NCI-H146 treated with DMSO at 0.1 percent for 48 hours (cell line): ENCODE measurements around the gene ANKS1B.
"Not testable (repeated sequence)": the region's sequence is repeated elsewhere in the genome, so short reads cannot be mapped to it uniquely, and the experiment has no call there.

Source experiments
- DNase-seq: peaks from one replicate; lab custom pipeline; 2025; ENCODE audit not compliant: unreplicated experiment; lab: John Stamatoyannopoulos, UW

ANKS1B gene

DNA sequence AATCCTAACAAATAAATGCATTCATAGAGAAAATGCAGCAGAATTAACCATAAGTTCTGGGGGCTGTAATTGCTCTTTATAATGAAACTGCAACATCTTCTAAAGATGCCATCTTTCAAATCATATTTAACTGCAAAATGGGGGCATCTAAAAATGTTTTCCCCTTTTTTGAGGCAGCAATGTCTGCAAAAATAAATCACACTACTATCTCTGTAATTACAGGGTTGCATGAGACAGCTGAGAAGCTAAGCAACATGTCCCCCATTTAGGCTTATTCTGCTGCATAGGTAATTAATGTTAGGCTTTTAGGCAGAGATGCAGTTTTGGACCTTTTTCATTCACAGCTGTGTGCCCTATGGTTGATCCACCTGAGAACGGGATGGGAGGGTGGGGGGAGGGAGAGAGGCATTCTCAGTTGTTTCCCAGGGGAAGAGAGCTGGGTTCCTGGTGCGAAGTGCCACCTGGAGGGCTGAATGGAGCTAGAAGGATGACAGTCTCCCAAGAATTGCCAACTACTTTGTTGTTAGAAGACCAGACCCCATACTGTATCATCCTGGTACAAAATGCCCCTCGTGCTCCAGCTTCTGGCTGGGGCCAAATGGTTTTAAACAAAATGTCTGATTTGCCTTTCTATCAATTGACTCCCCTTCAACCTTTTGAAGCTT, 1185.5 kb downstream of the ANKS1B start:
- DNase-seq, result no peak

DNA sequence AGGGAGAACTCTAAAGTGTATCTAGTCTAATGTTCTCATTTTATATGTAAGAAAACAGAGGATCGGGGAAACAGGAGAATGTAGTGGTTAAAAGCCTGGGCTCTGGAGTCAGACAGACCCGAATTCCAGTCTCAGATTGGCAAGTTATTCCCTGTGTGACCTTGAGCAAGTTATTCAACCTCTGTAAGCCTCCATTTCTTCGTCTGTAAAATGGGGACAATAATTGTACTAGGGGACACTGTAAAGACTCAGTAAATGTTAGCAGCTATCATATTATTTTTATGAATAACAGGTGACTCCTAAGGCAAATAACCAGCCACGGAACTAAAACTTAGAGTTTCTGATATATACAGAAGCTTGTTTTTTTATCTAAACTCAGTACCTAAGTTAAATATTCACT, 1187.5 kb downstream of the ANKS1B start:
- DNase-seq, result no peak

DNA sequence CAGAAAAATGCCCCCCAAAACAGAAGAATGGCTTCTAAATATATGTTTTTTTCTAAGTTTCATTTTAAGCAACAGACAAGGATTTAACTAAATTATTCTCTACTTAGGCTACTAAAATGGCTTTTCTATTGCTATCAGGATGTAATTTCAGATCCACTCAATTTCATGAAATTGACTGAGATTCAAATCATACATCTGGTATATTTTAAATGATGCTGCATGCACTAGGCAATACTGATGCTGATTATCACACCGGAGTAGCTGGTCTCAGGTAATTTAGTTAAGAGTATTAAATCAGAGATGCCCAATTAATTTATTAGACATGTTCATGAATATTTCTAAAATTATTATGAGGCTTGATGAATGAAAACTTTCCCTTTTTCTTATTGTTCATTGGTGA, 1188.0 kb downstream of the ANKS1B start:
- no peak for DNase-seq

DNA sequence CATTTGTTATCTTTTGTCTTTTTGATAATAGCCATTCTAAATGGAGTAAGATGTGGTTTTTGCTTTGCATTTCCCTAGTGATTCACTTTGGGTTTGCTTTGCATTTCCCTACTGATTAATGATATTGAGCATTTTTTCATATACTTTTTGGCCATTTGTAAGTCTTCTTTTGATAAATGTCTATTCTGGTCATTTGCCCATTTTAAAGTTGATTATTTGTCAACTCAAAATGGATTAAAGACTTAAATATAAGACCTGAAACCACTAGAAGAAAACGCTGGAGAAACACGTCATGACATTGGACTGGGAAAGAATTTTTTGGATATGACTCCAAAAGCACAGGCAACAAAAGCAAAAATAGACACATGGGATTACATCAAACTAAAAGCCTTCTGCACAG, 1191.6 kb downstream of the ANKS1B start:
- DNase-seq, result no peak

DNA sequence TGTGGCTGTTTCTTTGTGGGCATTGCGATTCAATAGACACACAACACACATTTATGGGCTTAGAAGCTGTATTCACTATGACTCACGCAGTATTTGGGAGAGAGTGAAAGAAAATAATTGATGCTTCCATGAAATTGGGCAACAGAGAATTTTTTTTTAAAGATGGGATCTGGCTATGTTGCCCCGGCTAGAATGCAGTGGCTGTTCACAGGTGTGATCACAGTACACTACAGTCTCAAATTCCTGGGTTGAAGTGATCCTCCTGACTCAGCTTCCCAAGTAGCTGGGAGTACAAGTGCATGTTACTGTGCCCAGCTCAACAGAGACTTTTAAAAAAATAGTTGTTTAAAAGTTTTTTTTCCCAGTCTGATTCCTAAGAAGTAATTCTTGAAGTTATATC, 1193.3 kb downstream of the ANKS1B start:
- no peak for DNase-seq

DNA sequence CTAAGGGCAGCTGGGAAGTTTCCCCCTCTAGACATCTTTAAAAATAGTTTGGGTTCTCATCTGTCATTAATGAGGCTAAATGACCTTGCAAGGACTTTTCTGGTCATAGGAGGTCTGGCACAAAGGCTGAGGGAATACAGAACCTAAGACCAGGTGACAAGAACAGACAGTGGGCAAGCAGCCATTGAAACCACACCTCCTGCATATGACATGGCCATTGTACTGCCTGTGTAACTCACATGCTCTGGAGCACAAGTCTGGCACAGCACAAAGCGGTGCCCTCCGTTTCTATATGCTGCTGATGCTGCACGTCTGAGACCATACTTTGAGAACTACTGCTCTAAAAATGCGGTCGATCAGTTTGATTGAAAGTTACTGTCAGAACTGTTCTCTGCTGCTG, 1196.3 kb downstream of the ANKS1B start:
- no peak for DNase-seq

DNA sequence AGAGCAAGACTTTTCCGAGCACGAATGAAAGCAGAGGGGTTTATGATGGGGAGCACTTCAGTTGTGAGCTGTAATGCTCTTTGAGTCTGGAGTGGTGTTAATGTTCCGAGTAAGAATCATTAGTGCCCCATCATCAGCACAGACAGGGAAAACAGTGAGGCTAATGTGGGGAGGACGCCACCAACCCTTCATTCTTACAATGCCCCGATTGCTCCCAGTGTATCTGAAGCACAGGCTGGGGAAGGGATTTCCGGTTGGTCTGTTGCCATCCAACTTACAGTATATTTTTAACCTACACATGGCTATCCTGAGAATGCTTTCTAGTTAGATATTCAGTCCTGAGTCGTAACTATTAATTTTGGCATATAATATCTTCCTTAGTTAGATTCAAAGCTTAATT, 1198.1 kb downstream of the ANKS1B start:
- DNase-seq, result no peak

DNA sequence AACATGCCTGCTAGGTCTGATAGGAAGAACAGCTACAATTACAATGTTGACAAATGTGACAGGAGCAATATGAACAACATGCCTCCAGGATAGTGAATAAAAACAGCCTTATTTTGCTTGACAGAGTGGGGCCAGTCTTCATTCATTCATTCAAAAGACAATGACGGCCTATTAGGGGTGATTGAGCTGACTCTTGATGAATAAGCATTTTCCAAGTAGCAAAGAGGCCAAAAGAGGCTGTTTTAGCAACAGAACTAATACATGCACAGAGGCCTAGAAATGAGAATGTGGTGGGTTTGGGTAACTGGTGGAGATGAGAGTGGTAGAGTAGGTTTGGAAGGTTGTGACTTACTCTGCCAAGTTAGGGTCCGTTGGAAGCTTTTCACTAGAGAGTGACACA, 1201.3 kb downstream of the ANKS1B start:
- no peak for DNase-seq

DNA sequence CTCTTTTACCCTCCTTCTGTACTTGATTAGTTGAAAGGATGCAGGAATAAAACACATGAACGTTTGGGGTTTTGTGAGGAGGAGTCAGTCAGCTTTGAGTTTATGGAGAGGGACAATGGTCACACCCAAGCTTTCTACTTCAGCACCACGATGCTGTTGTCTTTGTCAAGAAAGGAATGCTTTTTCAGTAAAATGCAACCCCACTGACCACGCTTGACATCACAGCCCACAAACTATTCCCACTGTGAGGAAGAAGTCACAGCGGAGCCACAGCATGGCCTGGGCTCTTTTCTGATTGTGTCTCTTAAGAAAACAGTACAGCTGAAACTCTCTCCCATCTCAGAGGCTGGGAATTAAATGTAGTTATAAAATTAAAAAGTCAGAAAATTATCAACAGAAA, 1204.5 kb downstream of the ANKS1B start:
- DNase-seq, result no peak

DNA sequence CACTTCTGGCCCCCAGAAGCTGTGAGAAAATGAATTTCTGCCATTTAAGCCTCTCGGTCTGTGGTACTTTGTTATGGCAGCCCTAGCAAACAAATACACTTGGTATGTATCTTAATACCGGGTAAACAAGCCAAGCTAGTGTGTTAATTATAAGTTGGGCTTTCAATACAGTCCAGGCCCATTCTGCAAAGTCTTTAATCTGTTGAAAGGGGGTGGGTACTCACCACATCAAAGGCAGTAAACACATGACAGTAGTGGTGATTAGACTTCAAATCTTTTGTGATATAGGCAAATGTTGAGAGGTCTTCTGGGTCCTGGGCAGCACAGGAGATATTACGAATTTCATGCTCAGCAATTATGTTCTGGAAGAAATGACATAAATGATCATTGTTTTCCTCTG, 1211.9 kb downstream of the ANKS1B start:
- no peak for DNase-seq

DNA sequence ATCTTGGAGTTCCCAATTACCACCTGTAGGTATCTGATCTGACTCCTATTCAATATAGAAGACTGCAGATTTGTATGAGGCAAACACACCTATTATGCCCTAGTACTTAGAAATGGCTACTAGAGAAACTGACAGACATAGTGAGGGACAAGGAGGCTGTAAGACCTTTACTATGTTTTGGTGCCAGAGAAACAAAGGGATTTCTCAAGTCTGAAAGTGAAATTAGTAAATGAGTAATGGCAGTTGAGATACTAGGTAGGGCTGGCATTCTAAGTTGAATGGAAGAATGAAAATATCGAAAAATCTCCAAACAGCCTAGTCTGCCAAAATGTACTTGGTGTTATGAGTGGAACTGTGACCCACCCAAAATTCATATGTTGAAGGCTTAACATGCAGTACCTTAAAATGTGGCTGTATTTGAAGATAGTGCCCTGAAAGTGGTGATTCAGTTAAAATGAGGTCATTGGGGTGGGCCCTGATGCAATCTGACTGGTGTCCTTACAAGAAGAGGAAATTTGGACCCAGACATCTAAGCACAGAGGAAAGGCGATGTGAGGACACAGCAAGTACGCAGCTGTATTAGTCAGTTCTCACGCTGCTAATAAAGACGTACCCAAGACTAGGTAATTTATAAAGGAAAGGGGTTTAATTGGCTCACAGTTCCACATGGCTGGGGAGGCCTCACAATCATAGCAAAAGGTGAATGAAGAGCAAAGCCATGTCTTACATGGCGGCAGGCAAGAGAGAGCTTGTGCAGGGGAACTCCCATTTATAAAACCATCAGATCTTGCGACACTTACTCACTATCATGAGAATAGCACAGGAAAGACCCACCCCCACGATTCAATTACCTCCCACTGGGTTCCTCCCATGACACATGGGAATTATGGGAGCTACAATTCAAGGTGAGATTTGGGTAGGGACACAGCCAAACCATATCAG, 1212.7 kb downstream of the ANKS1B start:
- DNase-seq, result no peak

DNA sequence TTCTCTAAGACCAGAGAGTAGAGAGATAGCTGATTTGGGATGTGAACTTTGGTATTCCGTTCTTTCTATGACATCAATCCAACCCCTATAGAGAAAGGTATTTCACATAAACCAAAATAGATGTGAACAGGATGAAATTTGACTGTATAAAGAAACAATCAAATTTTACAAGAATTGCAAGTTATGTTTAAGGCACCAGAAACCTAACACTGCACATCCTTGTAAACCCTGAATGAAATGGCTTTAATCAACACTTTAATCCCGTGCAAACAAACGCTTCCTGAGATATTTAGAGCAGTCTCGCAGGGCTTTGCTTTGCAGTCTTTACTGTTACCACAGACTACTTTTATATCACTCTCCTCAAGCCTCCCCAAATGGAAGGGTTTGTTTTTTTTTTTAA, 1214.5 kb downstream of the ANKS1B start:
- no peak for DNase-seq

DNA sequence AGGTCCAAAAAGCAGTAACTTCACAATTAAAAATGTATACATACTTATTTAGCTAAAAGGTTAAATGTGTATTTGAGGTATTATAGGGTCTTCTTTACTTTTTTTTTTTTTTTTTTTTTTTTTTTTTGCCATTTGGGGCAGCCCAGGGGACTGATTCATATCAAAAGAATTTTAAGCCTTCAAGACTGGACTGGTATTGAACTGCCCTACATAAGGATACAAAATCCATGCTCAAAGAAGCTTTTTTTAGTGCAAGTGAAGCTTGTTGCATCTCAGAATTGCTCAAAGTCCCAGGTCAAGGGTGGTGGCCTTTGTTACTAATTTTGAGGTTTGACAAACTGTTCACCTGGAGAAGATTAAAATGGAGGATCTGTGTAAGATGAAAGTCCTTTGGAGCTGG, 1215.7 kb downstream of the ANKS1B start:
- DNase-seq, result no peak

DNA sequence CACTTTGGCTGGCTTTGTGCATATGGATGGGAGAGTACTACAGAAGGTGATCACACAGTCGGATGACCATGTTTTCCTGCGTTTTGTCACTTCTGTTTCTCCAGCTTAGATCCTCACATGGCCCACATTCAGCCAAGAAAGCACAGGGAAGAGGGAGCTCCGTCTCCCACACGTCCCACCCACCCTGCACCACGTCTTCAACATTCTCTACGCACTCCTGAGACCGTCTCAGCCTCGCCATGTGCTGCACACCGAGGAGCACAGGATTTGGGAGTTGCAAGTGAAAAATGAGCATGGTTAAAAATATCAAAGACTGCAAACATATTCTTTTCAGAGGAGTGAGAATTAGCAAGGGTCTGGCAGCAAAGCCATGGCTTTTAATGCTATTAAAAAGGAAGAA, 1217.5 kb downstream of the ANKS1B start:
- no peak for DNase-seq

DNA sequence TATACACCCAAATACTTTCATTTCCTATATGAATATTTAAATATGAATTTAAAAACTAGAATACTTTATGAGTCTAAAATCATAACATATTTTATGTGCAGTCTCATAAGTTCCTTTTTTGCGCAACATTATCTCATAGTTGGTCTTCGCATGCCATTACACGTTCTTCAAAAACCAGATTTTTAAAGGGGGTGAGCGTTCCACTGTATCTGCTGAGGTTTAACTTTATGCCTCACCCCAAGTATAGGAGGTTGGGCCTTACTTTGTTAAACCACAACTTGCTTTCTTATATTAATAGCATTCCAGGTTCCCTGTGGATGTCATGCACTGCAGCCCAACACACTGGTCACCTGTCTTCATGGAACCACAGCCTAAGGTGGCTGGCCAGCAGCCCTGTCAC, 1221.1 kb downstream of the ANKS1B start:
- DNase-seq, result no peak

DNA sequence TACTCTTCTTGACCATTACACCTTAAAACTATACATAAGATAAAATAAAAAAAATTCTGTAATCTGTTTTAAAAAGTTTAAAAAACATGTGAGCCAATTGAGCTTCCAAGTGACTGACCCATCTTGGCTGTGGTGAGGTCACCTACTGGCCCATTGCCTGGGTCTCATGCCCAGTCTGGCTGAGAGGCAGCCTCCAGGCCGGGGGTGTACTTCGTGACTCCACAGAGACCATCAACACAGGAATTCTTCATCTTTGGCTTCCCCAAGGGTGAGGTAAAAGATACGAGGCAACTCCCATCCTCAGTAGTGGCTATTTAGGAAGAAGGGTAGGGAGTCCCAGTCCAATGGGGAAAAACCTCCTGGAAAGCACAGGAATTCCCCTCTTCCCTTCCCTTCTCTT, 1226.4 kb downstream of the ANKS1B start:
- no peak for DNase-seq

DNA sequence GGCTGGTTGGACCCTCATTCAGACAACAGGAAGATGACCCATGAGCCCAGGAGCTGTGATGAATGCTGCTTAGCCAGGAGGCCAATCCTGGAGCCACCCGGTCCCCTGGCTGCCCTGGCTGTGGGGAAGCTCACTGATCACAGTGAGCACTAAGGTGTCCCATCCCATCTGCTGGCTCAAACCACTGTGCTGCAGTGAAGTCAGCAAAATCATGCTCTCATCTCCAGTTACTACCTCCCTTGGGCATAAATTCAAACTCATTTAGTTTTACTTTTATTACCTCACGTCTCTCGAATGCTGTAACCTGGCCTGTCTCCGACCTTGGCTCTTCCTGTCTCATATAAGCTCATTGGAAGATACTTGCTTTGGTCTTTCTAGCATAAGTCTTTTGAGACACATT, 1227.3 kb downstream of the ANKS1B start:
- DNase-seq, result no peak

DNA sequence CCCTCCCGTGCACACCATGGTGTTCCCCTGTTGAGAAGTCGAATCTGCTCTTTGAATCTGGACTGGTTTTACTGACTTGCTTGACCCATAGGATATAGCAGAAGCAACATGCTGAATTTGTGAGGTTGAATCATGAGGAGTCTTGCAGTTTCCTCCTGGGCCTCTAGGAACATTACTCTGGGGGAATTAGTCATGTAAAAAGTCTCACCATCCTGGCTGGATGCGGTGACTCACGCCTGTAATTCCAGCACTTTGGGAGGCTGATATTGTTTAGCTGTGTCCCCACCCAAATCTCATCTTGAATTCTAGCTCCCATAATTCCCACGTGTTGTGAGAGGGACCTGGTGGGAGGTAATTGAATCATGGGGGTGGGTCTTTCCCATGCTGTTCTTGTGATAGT, 1228.9 kb downstream of the ANKS1B start:
- not testable (repeated sequence) for DNase-seq

DNA sequence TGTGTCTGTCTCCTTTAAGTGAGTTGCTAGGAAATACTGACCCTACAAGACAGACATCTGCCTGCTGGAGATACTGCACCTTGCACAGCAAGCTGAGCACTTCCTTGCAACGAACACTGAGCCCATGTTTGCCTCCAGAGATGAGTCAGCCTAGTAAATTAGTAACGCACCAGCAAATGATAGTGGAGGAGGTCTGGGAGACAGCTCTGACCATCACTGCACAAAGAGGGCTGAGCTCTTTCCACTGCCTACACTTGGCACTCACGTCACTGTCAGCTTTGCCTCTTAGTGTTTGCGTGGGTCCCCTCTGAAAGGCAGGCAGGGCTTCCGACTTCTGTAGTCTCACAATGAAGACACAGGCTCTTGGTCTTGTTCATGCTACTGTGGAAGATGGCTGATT, 1230.6 kb downstream of the ANKS1B start:
- DNase-seq, result no peak

DNA sequence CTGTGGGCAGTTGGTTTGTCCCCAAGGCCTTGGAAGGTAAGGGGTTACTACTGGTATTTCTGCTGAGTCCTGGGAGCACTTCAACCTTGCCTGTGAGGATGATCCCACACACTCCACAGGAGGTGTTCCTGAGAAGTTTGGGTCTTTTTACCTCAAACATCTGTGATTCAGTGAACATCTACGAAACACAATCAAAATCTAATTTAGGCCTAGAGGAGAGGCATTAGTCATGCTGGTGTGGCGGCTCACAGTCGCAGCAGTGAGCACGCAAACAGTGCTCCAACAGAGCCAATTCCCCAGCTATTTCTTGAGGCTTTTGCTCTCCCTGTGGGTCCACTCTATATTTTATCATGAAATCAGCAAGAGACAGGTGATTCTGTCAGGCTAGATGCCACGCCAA, 1232.0 kb downstream of the ANKS1B start:
- no peak for DNase-seq

DNA sequence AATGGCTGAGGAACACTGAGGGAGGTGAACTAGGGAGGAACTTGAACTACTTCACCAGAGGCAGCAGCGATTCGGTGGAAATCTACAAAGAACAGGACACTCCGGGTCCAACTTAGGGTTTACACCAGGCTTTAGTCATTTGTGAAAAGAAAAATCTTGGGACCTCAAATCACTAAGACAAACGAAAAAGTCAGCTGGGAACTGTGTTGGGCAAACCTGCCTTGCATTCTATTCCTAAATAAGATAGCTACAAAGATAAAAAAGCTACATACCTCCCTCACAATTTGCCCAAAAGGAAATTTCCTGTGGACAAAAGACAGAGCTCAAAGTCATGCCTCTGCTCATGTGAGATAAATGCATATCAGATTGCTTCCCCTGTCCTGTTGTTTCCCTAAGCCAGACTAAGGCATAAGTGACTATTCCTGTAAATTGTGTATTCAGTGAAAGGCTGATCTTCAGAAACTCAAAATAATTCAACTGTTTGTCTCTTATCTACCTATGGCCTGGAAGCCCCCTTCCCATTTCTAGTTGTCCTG, 1233.1 kb downstream of the ANKS1B start:
- DNase-seq, result no peak

DNA sequence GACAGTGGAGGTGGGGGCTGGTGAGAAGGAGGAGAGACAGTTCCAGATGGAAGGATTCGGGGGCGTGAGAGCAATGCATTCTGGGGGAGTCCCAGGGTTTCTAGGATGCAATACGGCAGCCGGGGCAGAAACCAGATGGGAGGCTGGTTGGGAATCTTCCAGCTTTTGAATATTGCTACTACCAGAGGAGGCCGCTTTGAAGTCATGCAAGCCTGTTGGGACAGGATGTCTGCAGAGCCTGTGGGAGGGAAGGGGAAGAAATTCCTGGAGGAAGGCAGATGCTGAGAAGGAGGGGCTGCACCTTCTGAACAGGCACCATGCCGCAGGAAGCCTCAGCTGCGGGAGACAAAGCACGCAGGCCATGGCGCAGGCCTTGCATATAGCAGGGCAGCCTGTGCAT, 1234.2 kb downstream of the ANKS1B start:
- DNase-seq, result no peak
